Testis (tissue), 3 donors: ENCODE measurements around the gene MLXIP. TPM values are rescaled to one million over a fixed set of nuclear protein-coding genes. Genes with fewer than 3 reads are reported as not detected.
A peak's percentile ranks its signal among the peaks of the same experiment; 100 is the strongest.

Experiments
- DNase-seq: peaks from one replicate; pipeline ENCODE4 v3.0.0-alpha.2; 2019
- H3K27ac ChIP-seq, 2 donors: fragments of 200-600 bp; sonication (generic); one replicate each; pipeline ENCODE4 v1.5.1; 2019
- H3K27me3 ChIP-seq: fragments of 200-600 bp; sonication (generic); one replicate; pipeline ENCODE4 v1.5.1; 2019
- H3K36me3 ChIP-seq: fragments of 200-600 bp; sonication (generic); one replicate; pipeline ENCODE4 v1.5.1; 2017; ENCODE audit warnings: low read depth; ENCODE audit errors: missing control alignments
- H3K4me1 ChIP-seq: fragments of 200-600 bp; sonication (generic); one replicate; pipeline ENCODE4 v1.5.1; 2019
- H3K4me3 ChIP-seq, 2 donors: fragments of 200-600 bp; sonication (generic); one replicate each; pipeline ENCODE4 v1.5.1; 2017 to 2019
- H3K9me3 ChIP-seq: fragments of 200-600 bp; sonication (generic); one replicate; pipeline ENCODE4 v1.5.1; 2017
- CTCF ChIP-seq, 3 experiments: fragments of 450-650 bp in 2 of 3; fragments of 200-600 bp in 1 of 3; sonication (generic) in 1 of 3; IDR thresholded peaks; one replicate each; pipeline ENCODE4 v1.5.1; 2016 to 2019; ENCODE audit warnings: antibody characterized with exemption in 3 of 3, mild to moderate bottlenecking in 2 of 3, moderate library complexity in 1 of 3
- POLR2A ChIP-seq: fragments of 450-650 bp; IDR thresholded peaks from one replicate; pipeline ENCODE4 v1.6.1; 2017; ENCODE audit warnings: antibody characterized with exemption, mild to moderate bottlenecking, moderate library complexity
- WGBS, 2 donors: methylation state at CpG; one replicate each; pipeline ENCODE4 v1.1.5; 2018; 5-methylcytosine and 5-hydroxymethylcytosine counted together
- intact Hi-C: fragments of 100-400 bp; cut with DNase I; formaldehyde crosslinking; loops from one replicate; pipeline ENCODE4 v1.15.1; 2023; ENCODE audit warnings: low total_unique reads
- polyA plus RNA-seq: library from polyadenylated mRNA; stranded (reverse); fragments of 350-450 nt; fragmentation: Illumina TruSeq; extraction: RNeasy Lipid Tissue Mini Kit (QIAGEN cat#74804); gene quantifications from one replicate; pipeline ENCODE4 v1.2.3, GENCODE V29; 2014; ENCODE audit warnings: low read depth, low replicate concordance; ENCODE audit not compliant: insufficient read depth
- total RNA-seq, 2 donors: library from RNA; depleted of rRNA; stranded (reverse); fragments of >200 nt; gene quantifications; one replicate each; pipeline ENCODE4 v1.2.3, GENCODE V29; 2016

The MLXIP gene
- total and polyA plus RNA-seq, 3 donors from 2014 or later: 39.9 to 67.9 (median 61.2) TPM

DNA sequence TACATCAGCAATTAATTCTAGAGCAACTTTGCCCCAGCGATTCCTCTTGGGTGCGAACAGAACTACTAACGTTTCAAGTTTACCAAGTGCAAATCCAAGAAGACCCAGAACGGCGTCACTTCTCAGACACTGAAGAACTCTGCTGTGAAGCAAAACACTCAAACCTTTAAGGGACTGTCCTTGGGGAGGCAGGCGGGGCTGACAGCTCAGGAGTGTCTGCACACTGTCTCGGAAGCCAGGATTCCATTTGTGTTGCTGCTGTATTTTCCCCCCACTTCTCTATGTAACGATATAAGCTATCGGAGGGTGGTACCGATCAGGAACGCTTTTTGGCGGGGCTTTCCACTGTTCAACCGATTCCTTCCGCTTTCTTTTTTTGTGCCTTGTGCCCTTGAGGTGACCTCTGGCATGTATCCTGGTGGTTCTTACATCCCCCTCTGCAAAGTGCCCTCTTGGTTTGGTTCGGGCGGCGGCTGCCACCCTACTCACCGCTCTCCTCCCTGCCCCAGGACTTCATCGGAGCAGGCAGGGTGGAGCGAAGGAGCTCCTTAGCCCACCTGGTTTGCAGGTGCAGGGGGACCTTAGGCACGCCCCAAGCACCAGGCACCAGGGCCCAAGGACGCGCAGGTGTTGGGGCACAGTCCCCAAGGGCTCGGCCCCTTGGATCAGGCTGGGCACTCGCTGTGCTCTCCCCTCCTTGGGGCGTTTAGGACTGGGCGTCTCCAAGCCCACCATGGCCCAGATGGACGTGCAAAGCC is 19.2 kb upstream of the MLXIP start:
- intact Hi-C loops: no loop called here
- no peak overlapping the region for H3K4me3 ChIP-seq
- DNase-seq: no peak
- H3K27ac ChIP-seq: no peak overlapping the region
- H3K27me3 ChIP-seq: no peaks in the 10 kb centered on the region
- no peaks in the 10 kb centered on the region for H3K36me3 ChIP-seq
- no peaks in the 10 kb centered on the region for H3K9me3 ChIP-seq
- H3K4me1 ChIP-seq: peaks cover 35% of the 10 kb centered on the region
- TF ChIP-seq POLR2A (no peak), CTCF (IDR thresholded peaks at IDR 0.05) (no peak)
- WGBS, 2 donors: 86 to 90% methylated on average over 24 to 28 of the region's 28 CpGs

- TF ChIP-seq CTCF (IDR thresholded peaks at IDR 0.05) (no peak), POLR2A (no peak)
- Histone ChIP-seq H3K27me3 (no peaks in the 10 kb centered on the region), H3K27ac (no peak overlapping the region), H3K4me3 (no peak overlapping the region), H3K9me3 (no peaks in the 10 kb centered on the region), H3K4me1 (peaks cover 38% of the 10 kb centered on the region), H3K36me3 (no peaks in the 10 kb centered on the region)
- intact Hi-C loops: no loop called here
- DNase-seq: peak; percentile 37
- WGBS, 2 donors: 41 to 51% methylated on average over 22 of the region's 22 CpGs
Measured at GRCh38 chr12:122060081-122060501, 18.5 kb upstream of the MLXIP start.

GRCh38 chr12:122061253-122061652 is 17.3 kb upstream of the MLXIP start:
- no peak for DNase-seq
- H3K27me3 ChIP-seq: no peaks in the 10 kb centered on the region
- H3K36me3 ChIP-seq: no peaks in the 10 kb centered on the region
- WGBS, 2 donors: 79 to 90% methylated on average over 7 to 23 of the region's 23 CpGs
- intact Hi-C loops: no loop called here
- peaks cover 42% of the 10 kb centered on the region for H3K4me1 ChIP-seq
- no peaks in the 10 kb centered on the region for H3K9me3 ChIP-seq
- TF ChIP-seq POLR2A (no peak), CTCF (IDR thresholded peaks at IDR 0.05) (no peak)
- no peak overlapping the region for H3K27ac ChIP-seq
- H3K4me3 ChIP-seq: no peak overlapping the region

GRCh38 chr12:122062832-122063693 is 15.5 kb upstream of the MLXIP start:
- Histone ChIP-seq H3K27ac (peak overlapping the region; percentile 27 to 82), H3K27me3 (no peaks in the 10 kb centered on the region), H3K4me3 (no peak overlapping the region), H3K9me3 (no peaks in the 10 kb centered on the region), H3K36me3 (no peaks in the 10 kb centered on the region), H3K4me1 (peaks cover 46% of the 10 kb centered on the region)
- peak; percentile 68 for DNase-seq
- 30 to 35% methylated on average over 19 of the region's 19 CpGs for WGBS, 2 donors
- TF ChIP-seq CTCF (IDR thresholded peaks at IDR 0.05): no peak
- intact Hi-C loops: no loop called here
